Upper lobe of left lung (tissue), 4 donors: Measurements from ENCODE around the gene TM7SF3.

Experiments
- CTCF ChIP-seq, 6 experiments: fragments of 450-650 bp in 4 of 6; fragments of 200-600 bp in 2 of 6; sonication (generic) in 2 of 6; IDR thresholded peaks; one replicate each; pipeline ENCODE4 v1.5.1; 2016 to 2019; ENCODE audit warnings: antibody characterized with exemption in 6 of 6
- EP300 ChIP-seq, 4 donors: sonication (generic); formaldehyde crosslinking; IDR thresholded peaks; one replicate each; pipeline ENCODE4 v1.5.1; 2017; ENCODE audit warnings: antibody characterized with exemption in 4 of 4, control low read depth in 2 of 4
- POLR2A ChIP-seq, 4 donors: fragments of 450-650 bp; IDR thresholded peaks; one replicate each; pipeline ENCODE4 v1.5.1; 2016 to 2017; ENCODE audit warnings: antibody characterized with exemption in 4 of 4, mild to moderate bottlenecking in 2 of 4
- POLR2AphosphoS5 ChIP-seq, 2 donors: sonication (generic); formaldehyde crosslinking; IDR thresholded peaks; one replicate each; pipeline ENCODE4 v1.5.1; 2017; ENCODE audit warnings: antibody characterized with exemption in 2 of 2

- TF ChIP-seq CTCF (IDR thresholded peaks at IDR 0.05) (no peak), EP300 (IDR thresholded peaks at IDR 0.05) (no peak), POLR2A (IDR thresholded peaks at IDR 0.05) (no peak), POLR2AphosphoS5 (IDR thresholded peaks at IDR 0.05) (no peak)
These were observed 77.4 kb downstream of the TM7SF3 start for GRCh38 chr12:26936559-26937442.
